HFF-Myc (cell line): ENCODE measurements around the gene C5orf34.
"Not testable (repeated sequence)": the region's sequence is repeated elsewhere in the genome, so short reads cannot be mapped to it uniquely, and the experiment has no call there.

Experiments
- DNase-seq: peaks from one replicate; pipeline ENCODE4 v3.0.0-alpha.2; 2011; ENCODE audit warnings: low read depth; ENCODE audit errors: extremely low read depth
- H3K4me3 ChIP-seq: replicated peaks from 2 replicates; pipeline ENCODE4 v1.5.1; 2011; ENCODE audit warnings: low read depth, mild to moderate bottlenecking, control low read depth, low read length
- CTCF ChIP-seq: IDR thresholded peaks from 2 replicates; pipeline ENCODE4 v1.5.1; 2012; ENCODE audit warnings: mild to moderate bottlenecking, low read depth, low read length, control low read depth; ENCODE audit errors: missing control alignments

The C5orf34 gene

GRCh38 chr5:43515678-43516048, 715 bp upstream of the C5orf34 start:
- H3K4me3 ChIP-seq: peak overlapping the region; percentile 80
- TF ChIP-seq CTCF: no peak
- DNase-seq: no peak

GRCh38 chr5:43514471-43514815, 505 bp downstream of the C5orf34 start:
- H3K4me3 ChIP-seq: peak overlapping the region; percentile 80
- peak; percentile 10 for DNase-seq
- TF ChIP-seq CTCF: no peak

- peak overlapping the region; percentile 80 for H3K4me3 ChIP-seq
- no peak for DNase-seq
- no peak for TF ChIP-seq CTCF
These were observed 923 bp downstream of the C5orf34 start for GRCh38 chr5:43514025-43514424.

- H3K4me3 ChIP-seq, DNase-seq: not testable (repeated sequence)
These were observed 3.9 kb downstream of the C5orf34 start for GRCh38 chr5:43511062-43511461.

- no peak for DNase-seq
- TF ChIP-seq CTCF: no peak
- no peak overlapping the region for H3K4me3 ChIP-seq
These were observed 16.4 kb downstream of the C5orf34 start for GRCh38 chr5:43498581-43498980.

- no peak for TF ChIP-seq CTCF
- no peak for DNase-seq
- H3K4me3 ChIP-seq: no peak overlapping the region
These were observed 17.4 kb downstream of the C5orf34 start for GRCh38 chr5:43497311-43498104.

- no peak overlapping the region for H3K4me3 ChIP-seq
- TF ChIP-seq CTCF: no peak
- DNase-seq: no peak
These were observed 23.6 kb downstream of the C5orf34 start for GRCh38 chr5:43491326-43491725.
